Measurements from ENCODE around the gene P2RY2. TPM values are rescaled to one million over a fixed set of nuclear protein-coding genes. Genes with fewer than 3 reads are reported as not detected.
A peak's percentile ranks its signal among the peaks of the same experiment; 100 is the strongest.

P2RY2 gene
- total and polyA plus RNA-seq, 9 of the 15 experiments (the other 6 are each of a cell fraction or from before 2014, with no cell fraction given) = not detected

- peak; percentile 75 for TF ChIP-seq MAFF (IDR thresholded peaks at IDR 0.05; ENCODE audit: low read length)
- no peak for TF ChIP-seq HIVEP1 (CRISPR knock-in tag; IDR thresholded peaks at IDR 0.05)
- TF ChIP-seq ZNF197 (CRISPR knock-in tag; IDR thresholded peaks at IDR 0.05; ENCODE audit: low read depth) = no peak
- TF ChIP-seq DMBX1 (CRISPR knock-in tag; IDR thresholded peaks at IDR 0.05; ENCODE audit: borderline replicate concordance) = no peak
Measured at GRCh38 chr11:73248526-73249185, 30.6 kb downstream of the P2RY2 start (continued).

- Histone ChIP-seq H2AFZ (ENCODE audit: low read depth, low read length) (no peak overlapping the region), H4K20me1 (replicated peaks; ENCODE audit: control insufficient read depth, insufficient read depth, low read length) (no peaks in the 10 kb centered on the region), H3K27ac (ENCODE audit: extremely low read depth, low read depth, low read length) (no peak overlapping the region), H3K4me3 (no peak overlapping the region), H3K36me3 (ENCODE audit: control insufficient read depth, insufficient read depth, low read length) (no peaks in the 10 kb centered on the region), H3K9me1 (ENCODE audit: control insufficient read depth, insufficient read depth, low read length) (no peaks in the 10 kb centered on the region), H3K9ac (ENCODE audit: insufficient read depth in 1 of 2, low read depth in 2 of 2, low read length in 2 of 2) (no peak overlapping the region), H3K79me2 (ENCODE audit: control insufficient read depth, insufficient read depth, low read length) (no peaks in the 10 kb centered on the region), H3K4me2 (ENCODE audit: insufficient read depth, low read length) (no peak overlapping the region), H3K4me1 (replicated peaks in 1 of 2; ENCODE audit: control insufficient read depth in 2 of 2, insufficient read depth in 2 of 2, low read length in 2 of 2) (no peaks in the 10 kb centered on the region), H3K9me3 (replicated peaks; ENCODE audit: control insufficient read depth, insufficient read depth, low read depth, low read length) (no peaks in the 10 kb centered on the region), H3K27me3 (ENCODE audit: control insufficient read depth in 2 of 2, insufficient read depth in 2 of 2, low read length in 2 of 2) (no peaks in the 10 kb centered on the region; a peak in 2 of 5 replicates)
- DNase-seq (ENCODE audit: extremely low read depth in 1 of 4, low spot score in 3 of 4) (no peak), FAIRE-seq (no peak), ATAC-seq (peak; percentile 31; the same call in 2 of the 3 replicates)
- 39% methylated on average over 5 of the region's 5 CpGs for WGBS (ENCODE audit: insufficient coverage, low coverage, missing lambda C conversion rate)
- intact Hi-C loops (cut with micrococcal nuclease) (no loop called here), in situ Hi-C loops (cut with MboI) (no loop called here)
- ChIA-PET POLR2A (no interaction called here), CTCF (ENCODE audit: low intra/inter-chr PET ratio) (no interaction called here)
- TF ChIP-seq CTBP1 (IDR thresholded peaks at IDR 0.05; ENCODE audit: borderline replicate concordance) = peak; percentile 26; the same call in 1 of the 2 replicates
- TF ChIP-seq MEIS2 (IDR thresholded peaks at IDR 0.05; ENCODE audit: partially characterized antibody) = peak; percentile 21
- TF ChIP-seq E2F8 (IDR thresholded peaks at IDR 0.05; ENCODE audit: low read depth, partially characterized antibody) = no peak
- TF ChIP-seq ATF3 (IDR thresholded peaks at IDR 0.05) = 0 out of 2 replicates have a peak, but pooled peaks have one; percentile 42
- TF ChIP-seq ATF3 (CRISPR knock-in tag; conservative IDR thresholded peaks at IDR 0.05) = no peak
- BruUV-seq (replicated peaks) = no TSS peak
Measured at GRCh38 chr11:73249304-73249703, 31.2 kb downstream of the P2RY2 start.

Measured in K562 (cell line).